Thyroid gland (tissue), 4 donors: Measurements from ENCODE around the gene DCAKD.

Experiments used
- CTCF ChIP-seq, 6 experiments: fragments of 200-600 bp in 3 of 6; fragments of 450-650 bp in 3 of 6; sonication (generic) in 3 of 6; IDR thresholded peaks; one replicate each; pipeline ENCODE4 v1.5.1; 2016 to 2019; ENCODE audit warnings: antibody characterized with exemption in 6 of 6, mild to moderate bottlenecking in 2 of 6, inconsistent platforms in 1 of 6, moderate library complexity in 1 of 6
- POLR2A ChIP-seq, 2 donors: fragments of 450-650 bp; IDR thresholded peaks; one replicate each; pipeline ENCODE4 v1.6.1; 2017; ENCODE audit warnings: antibody characterized with exemption in 2 of 2, mild to moderate bottlenecking in 2 of 2, moderate library complexity in 1 of 2

- TF ChIP-seq POLR2A (IDR thresholded peaks at IDR 0.05) (no peak), CTCF (IDR thresholded peaks at IDR 0.05) (no peak)
Measured at GRCh38 chr17:45060382-45060796, 9.0 kb upstream of the DCAKD start.
